NCI-H146 treated with DMSO at 0.1 percent for 48 hours (cell line): ENCODE measurements around the gene GAST.
"Not testable (repeated sequence)": the region's sequence is repeated elsewhere in the genome, so short reads cannot be mapped to it uniquely, and the experiment has no call there.

ENCODE experiments used
- DNase-seq: peaks from one replicate; lab custom pipeline; 2025; ENCODE audit not compliant: unreplicated experiment; lab: John Stamatoyannopoulos, UW

Gene GAST

DNA sequence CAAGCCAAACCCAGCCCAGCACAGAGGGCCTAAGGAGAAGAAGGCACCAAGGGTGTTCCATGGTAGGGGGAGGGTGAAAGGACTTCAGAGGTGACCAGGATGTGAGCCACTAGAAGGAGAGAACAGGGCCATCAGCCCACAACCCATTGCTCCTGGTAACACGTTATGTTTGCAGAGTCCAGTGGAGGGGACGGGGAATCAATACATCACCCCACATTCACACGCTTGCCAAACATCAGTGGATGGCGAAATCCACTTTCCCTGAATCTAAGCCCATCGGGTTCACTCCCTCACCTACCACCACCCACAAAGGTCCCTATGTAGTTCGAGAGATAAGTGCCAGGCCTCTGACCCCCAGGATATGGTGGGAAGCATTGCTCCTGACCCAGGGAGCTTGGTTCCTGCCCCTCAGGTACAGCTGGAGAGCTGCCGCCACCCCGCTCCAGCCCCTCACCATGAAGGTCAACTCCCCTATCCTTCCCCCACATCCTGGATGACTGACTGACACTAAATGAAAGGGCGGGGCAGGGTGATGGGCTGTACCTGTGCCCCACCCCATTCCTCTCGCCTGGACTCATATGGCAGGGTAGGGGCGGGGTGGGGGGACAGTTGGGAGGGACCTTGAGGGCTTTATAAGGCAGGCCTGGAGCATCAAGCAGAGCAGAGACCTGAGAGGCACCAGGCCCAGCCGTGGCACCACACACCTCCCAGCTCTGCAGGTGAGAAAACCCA, at the start of gene GAST:
GAST (plus strand) TSS at position 663 of the 732 bp plus-strand sequence. CDS start 3,106 bp downstream, outside the sequence.
- no peak for DNase-seq

DNA sequence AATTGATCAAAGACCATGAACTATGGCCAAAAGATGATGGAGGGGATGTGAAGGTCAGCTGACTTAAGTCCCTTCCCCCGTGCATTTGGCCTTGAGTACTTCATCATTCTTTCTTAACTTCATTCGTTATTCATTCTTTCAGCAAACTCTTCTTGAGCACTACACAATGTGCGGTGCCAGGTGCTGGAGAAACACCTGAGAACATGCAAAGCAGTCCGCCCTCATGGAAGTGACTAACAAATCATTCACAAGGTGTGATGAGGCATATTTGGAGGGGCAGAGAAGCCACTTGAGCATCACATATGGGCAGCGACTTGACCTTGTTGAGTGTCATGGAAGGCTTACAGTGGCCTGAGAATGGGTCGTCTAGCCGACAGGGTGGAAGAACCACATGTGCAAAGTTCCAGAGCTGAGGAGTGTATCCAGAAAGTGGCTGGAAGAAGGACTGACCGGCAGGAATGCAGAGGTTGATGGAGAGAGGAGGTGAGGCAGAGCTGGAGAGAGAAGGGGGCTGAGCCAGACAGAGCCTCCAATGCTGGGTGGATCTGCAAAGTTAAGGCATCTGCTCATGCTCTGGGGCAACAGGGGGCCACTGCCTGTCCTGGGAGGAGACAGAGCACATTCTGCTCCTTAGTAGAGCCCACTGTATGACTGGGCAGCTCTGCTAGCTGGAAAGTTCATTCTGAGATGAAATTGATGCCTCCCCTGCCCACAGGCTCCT, 48.5 kb upstream of the GAST start:
- no peak for DNase-seq

GRCh38 chr17:41664172-41664457, 48.0 kb upstream of the GAST start:
- no peak for DNase-seq

DNA sequence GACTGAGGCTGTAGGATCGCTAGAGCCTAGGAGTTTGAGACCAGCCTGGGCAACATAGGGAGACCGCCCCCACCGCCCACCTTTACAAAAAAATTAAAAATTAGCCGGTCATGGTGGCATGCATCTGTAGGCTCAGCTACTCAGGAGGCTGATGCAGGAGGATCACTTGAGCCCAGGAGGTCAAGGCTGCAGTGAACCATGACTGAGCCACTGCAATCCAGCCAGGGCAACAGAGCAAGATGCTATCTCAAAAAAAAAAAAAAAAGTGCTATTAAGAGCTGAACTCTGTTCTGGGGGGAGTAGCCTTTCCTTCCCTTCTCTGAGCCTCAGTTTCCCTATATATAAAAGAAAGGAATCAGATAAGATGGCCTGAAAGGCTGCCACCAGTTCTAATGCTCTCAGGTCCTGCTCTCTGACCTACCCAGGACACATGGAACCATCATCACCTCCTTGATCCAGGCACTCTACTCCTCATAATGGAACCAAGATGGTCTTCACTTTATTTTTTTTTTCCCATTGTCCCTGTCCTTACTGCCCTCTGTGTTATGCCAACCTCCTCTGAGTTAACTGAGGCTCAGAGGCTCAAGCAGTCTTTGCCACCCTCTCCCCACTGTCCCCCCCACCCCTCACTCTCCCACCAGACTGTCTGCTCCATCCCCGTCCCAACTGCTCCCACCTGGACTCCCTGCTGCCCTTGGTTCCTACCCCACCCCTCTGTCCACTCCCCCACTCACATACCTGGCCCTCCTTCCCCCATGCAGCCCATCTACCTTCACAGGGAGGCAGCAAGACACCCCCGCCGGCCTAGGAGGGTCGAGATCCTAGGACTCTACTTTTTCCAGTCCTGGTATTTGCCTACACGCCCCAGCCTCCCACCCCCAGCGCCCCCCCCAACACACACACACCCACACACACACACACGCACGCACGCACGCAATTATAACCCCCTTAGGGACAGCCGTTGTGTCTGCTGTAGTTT, 47.3 kb upstream of the GAST start:
- no peak for DNase-seq

DNA sequence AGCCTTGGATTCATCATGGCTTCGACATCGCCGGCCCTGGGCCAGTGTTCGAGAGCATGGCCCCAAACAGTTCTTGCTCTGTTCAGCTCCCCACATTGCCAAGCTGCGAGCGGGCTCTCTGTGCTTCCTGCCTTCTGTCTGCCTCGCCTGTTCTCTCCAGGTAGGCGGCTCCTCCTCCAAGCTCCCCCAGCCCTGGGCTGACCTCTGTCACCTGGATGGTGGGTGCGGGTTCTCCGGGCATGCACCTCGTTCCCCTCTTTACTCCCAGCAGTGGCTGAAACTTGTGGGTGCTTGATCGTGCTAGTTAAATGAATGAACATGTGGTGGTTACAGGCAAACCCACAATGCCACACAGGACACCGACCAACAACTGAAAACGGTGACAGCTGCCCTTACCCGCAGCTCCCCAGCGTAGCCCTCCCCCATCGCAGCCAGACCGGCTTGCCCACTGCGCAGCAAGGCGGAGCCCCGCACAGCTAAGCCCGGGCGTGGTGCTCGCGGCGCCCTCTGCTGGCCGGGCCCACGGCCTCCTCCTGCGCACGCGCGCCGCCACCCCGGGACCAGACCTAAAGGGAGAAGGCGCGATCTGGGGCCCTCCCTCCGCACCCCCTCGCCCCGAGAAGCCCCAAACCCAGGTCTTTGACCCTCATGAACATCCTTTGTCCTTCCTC, 46.4 kb upstream of the GAST start:
- peak; percentile 63 for DNase-seq

DNA sequence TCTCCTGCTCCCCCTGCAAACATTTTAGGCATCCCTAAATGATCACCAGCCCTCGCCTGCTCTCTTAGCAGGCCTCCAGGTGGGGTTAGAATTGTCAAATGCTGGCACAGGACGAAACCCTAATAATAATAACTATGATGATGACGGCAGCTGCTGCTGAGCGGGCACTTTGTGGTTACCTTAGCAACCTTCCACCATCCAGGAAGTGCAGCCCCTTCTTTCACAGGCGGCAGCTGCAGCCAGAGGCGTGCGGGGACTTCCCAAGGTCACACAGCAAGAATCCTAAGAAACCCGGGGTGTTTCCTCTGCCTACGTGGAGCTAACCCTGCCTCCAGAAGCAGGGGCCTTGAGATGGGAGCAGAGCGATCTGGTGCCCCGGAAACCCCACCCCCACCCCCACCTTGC, 45.9 kb upstream of the GAST start:
- peak; percentile 30 for DNase-seq

- DNase-seq: peak; percentile 59
Measured at GRCh38 chr17:41666708-41667279, 45.3 kb upstream of the GAST start.

DNA sequence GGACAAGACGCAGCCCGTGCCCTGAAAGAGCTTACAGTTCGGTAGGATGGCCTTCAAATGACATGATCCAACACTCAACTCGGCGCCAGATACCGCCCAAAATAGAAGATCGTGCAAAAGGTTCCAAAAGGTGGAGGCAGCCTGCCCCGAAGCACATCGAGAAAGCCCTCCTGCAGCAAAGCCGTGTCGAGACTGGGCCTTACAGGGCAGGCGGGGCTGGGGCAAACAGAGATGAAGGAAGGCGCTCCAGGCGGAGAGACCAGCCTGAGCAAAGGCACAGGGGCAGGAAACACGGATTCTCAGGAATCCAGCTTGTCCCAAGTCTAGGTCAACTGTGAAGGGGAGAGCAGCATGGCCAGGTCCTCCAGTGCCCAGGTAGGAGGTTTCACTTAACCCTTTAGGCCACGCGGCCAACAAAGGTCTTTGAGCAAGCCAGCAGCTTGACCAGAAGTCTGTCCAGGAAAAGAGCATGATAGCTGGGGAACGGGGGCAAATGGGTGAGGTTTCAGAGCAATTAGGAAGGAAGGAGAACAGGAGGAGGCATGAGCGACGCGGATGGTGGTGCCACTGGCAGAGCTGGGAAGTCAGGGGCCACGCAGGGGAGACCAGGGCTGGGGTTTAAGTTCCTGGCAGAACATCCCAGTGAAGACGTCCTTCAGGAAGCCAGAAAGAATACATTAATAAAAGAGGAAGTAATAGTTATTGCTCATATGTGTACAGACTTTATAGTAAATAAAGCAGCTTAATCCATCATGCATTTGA, 44.7 kb upstream of the GAST start:
- DNase-seq: no peak

DNA sequence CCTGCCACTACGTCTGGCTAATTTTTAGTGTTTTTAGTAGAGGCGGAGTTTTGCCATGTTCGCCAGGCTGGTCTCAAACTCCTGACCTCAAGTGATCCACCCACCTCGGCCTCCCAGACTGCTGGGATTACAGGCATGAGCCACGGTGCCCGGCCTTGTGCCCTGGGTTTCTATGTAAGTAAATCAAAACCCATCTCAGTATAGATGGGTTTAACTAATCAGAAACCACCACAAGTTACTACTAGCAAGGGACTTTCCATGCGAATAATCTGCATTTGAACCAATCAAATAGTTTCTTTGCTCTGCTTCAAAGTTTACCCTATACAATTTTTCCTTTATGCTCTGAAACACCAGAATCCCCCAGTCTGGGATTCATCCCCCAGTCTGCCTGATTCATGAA, 40.0 kb upstream of the GAST start:
- no peak for DNase-seq

- not testable (repeated sequence) for DNase-seq
Measured at GRCh38 chr17:41675157-41676057, 36.7 kb upstream of the GAST start.

- DNase-seq: no peak
Measured at GRCh38 chr17:41676058-41676419, 36.1 kb upstream of the GAST start.

GRCh38 chr17:41678411-41678906, 33.7 kb upstream of the GAST start:
- no peak for DNase-seq

DNA sequence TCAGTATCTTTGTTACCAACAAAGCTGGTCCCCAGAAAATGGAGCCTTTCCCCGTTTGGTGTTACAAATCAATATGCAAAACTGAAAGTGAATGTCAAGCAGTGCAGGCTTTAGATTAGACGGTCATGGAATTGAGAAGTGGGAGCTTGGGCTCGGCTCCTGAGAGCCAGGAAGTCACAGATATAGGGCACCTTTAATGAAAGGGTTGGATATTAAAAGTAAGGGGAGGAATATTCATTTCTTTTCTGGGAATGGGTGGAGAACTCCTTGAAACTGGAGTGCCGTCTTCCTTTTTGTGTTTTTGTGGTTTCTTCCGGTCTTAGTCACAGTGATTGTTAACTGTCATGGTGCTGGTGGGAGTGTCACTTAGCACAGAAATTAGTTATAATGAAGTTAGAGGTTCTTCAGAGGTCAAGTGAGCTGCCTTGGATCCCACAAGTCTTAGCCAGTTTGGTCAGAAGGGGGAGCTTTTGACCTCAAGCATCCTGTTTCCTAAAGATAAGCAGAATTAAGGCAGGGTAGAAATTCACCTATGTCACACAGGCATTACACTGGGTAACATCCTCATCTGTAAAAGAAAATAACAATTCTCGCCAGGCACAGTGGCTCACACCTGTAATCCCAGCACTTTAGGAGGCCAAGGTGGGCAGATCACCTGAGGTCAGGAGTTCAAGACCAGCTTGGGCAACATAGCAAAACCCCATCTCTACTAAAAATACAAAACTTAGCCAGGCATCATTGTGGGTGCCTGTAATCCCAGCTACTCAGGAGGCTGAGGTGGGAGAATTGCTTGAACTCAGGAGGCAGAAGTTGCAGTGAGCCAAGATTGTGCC, 33.0 kb upstream of the GAST start:
- no peak for DNase-seq

GRCh38 chr17:41679740-41680425, 32.2 kb upstream of the GAST start:
- no peak for DNase-seq

- DNase-seq: peak; percentile 64
Measured at GRCh38 chr17:41680426-41681040, 31.6 kb upstream of the GAST start.

GRCh38 chr17:41681776-41682175, 30.4 kb upstream of the GAST start:
- no peak for DNase-seq

- DNase-seq: no peak
Measured at GRCh38 chr17:41682631-41683030, 29.5 kb upstream of the GAST start.
